ENCODE results near the gene SIRT4.

Gene SIRT4

GRCh38 chr12:120278137-120279069 lies 23.7 kb upstream of the SIRT4 start:
- DNase-seq (ENCODE audit: low spot score) = no peak

GRCh38 chr12:120283318-120283717 lies 18.8 kb upstream of the SIRT4 start:
- no peak for DNase-seq (ENCODE audit: low spot score)

GRCh38 chr12:120284381-120284780 lies 17.7 kb upstream of the SIRT4 start:
- DNase-seq (ENCODE audit: low spot score) = no peak

GRCh38 chr12:120286768-120287490 lies 15.2 kb upstream of the SIRT4 start:
- no peak for DNase-seq (ENCODE audit: low spot score)

GRCh38 chr12:120287491-120287890 lies 14.6 kb upstream of the SIRT4 start:
- DNase-seq (ENCODE audit: low spot score) = no peak

DNA sequence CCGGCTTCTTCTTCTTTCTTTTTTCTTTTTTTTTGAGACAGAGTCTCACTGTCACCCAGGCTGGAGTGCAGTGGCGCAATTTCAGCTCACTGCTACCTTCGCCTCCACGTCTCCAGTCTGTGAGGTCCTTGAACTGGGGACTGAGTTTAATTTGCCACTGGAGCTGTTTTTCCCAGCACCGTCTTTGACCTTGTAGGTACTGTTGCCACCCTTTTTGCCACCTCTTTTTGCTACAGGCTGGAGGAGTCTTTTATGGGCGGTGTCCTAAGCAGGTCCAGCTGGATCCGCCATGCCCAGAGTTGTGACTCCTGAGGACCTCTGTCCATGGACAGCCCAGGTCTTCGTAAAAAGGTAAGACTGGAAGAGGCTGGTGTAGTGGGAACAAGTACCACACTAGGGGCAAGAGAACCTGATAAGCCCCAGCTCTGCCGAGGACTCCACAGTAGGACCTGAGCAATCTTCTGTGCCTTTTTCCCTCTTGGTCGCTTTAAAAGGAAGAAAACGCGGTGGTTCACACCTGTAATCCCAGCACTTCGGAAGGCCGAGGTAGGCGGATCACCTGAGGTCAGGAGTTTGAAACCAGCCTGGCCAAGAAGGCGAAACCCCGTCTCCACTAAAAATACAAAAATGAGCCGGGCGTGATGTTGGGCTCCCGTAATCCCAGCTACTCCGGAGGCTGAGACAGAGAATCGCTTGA lies 11.4 kb upstream of the SIRT4 start:
- peak; percentile 17 for DNase-seq (ENCODE audit: low spot score)

- DNase-seq (ENCODE audit: low spot score) = no peak
These were observed 9.8 kb upstream of the SIRT4 start for GRCh38 chr12:120292411-120292660.

GRCh38 chr12:120292661-120293531 lies 9.2 kb upstream of the SIRT4 start, which contains the start of gene RNU4-1:
Gene RNU4-1, minus strand, starts transcription at chr12:120293237.
- DNase-seq (ENCODE audit: low spot score) = peak; percentile 96

DNA sequence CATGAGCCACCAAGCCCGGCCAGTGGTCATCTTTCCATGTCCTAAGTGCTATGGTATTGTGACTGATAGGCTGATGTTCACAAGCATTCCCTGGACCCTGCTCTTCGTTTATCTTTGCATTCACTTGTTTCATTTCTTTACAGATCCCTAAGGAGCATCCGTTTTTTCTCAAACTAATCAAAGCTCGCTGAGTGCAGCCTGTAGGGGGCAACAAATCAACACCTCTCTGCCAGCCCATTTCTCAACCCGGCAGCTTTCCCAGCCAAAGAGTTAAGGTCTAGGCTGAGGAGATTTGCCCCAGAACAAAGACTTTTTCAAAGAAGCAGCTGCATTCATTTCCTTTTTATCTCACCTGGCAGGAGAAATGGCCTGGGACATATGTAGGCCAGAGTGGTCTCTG lies 12.1 kb downstream of the SIRT4 start:
- DNase-seq (ENCODE audit: low spot score) = no peak

GRCh38 chr12:120316798-120317223 lies 14.7 kb downstream of the SIRT4 start:
- DNase-seq (ENCODE audit: low spot score) = no peak

- DNase-seq (ENCODE audit: low spot score) = peak; percentile 99
These were observed 15.3 kb downstream of the SIRT4 start for GRCh38 chr12:120317224-120318105.

GRCh38 chr12:120321382-120322202 lies 19.5 kb downstream of the SIRT4 start:
- DNase-seq (ENCODE audit: low spot score) = no peak

- DNase-seq (ENCODE audit: low spot score) = no peak
These were observed 21.7 kb downstream of the SIRT4 start for GRCh38 chr12:120323772-120324171.

DNA sequence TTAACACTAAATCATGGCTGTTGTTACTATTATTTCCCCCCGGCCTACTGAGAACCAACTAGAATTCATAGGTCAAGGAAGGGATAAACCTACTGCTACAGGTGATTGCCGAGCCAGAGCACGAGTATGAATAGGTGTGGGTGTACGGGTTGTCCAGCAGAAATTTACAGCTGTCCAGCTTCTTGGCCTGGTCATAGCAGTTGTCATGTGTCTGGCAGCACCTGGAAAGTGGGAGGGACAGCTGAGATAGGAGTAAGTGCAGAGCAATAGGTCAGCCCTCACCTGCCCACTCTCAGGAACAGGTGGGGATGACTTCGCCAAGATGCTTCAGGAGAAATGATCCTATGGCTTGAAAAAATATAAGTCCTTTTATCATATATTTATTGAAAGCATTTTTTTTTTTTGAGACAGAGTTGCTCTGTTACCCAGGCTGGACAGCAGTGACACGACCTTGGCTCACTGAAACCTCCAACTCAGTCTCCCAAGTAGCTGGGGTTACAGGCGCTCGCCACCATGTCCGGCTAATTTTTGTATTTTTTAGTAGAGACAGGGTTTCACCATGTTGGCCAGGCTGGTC lies 22.8 kb downstream of the SIRT4 start:
- DNase-seq (ENCODE audit: low spot score) = no peak

GRCh38 chr12:120327593-120327992 lies 25.5 kb downstream of the SIRT4 start, which contains the start of gene PLA2G1B:
Gene PLA2G1B, minus strand, starts transcription at chr12:120327779. Its CDS starts 26 bp downstream, at chr12:120327753.
- DNase-seq (ENCODE audit: low spot score) = no peak

DNA sequence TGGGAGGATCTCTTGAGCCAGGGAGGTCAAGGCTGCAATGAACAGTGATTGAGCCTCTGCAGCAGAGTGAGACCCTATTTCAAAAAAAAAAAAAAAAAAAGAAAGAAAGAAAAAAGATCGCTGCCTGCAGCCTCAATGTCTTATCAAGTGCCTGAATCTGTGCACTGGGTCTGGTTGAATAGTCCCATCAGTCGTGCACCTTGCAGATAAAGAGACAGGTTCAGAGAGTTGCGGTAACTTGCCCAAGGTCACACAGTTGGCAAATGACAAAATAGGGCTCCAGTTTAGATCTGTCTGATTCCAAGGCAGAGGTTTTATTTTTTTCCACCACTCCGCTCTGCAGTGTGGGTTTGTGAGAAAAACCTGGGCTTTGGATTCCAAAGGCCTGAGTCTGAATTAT lies 26.1 kb downstream of the SIRT4 start:
- DNase-seq (ENCODE audit: low spot score) = no peak

GRCh38 chr12:120331390-120331789 lies 29.3 kb downstream of the SIRT4 start:
- DNase-seq (ENCODE audit: low spot score) = no peak

DNA sequence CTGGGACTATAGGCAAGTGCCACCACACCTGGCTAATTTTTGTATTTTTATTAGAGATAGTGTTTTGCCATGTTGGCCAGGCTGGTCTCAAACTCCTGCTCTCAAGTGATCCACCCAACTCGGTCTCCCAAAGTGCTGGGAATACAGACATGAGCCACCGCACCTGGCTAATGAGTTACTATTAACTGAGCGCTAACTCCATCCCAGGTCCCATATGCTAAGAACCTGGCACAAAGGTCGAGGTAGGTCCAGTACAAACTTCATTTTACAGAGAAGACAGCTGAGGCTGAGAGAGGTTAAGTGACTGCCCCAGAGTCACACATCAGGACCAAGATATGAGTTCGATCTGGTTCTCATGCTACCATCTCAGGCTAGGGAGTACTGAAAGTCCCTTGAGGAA lies 29.9 kb downstream of the SIRT4 start:
- no peak for DNase-seq (ENCODE audit: low spot score)

- no peak for DNase-seq (ENCODE audit: low spot score)
These were observed 30.4 kb downstream of the SIRT4 start for GRCh38 chr12:120332523-120332922.

Data from SW480 (cell line).